ENCODE results near the gene VDR.

DNA sequence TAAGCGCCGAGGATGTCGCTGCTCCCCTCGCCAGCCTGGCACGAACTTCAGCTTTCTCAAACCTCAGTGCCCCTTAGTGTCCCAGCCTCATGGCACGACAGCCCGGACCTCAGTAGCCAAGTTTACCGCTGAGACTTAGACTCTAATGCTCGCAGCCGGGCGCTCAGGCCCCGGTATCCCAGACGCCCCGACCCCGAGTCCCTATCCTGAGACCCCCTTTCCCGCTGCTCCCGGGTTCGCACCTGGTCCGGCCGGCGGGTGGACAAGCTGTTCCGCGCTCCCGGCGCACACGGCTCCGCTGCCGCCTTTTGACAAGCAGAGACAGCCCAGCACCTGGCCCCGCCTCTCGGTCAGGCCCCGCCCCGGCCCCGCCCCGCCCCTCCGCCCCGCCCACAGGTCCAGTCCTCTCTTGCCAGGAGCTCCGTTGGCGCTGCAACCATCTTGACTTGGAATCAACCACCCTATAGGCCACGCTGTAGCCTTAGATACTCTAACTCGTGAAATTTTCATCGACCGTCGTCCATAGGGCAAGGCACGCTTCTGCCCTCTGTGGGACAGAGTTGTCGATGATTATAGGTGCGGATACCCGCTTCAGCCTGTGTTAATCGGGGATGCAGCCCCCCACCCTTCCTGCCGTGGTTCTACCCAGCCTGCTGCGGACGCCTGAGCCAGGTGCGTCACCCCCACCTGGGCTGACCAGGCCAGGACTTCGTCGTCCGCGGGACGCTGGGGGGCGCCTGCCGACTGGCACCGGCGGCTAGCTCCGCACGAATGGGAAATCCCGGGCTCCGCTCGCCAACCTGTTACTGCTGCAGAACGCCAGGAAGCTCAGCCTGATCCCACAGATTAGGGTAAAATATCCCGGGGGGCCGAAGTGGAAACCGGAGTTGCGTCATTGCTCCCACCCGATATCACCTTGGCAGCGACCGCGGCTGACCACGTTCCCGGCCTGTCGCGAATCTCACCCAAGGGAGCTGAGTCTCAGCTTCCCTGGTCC, at the start of gene VDR:
- TF ChIP-seq EZH2 (IDR thresholded peaks at IDR 0.05) = peak; percentile 66
- TF ChIP-seq CTCF (IDR thresholded peaks at IDR 0.05) = peak; percentile 52
- TF ChIP-seq EZH2phosphoT487 (IDR thresholded peaks at IDR 0.05) = no peak
